ENCODE measurements around the gene CEP63. TPM values are rescaled to one million over a fixed set of nuclear protein-coding genes. Genes with fewer than 3 reads are reported as not detected.

CEP63 gene
- total and polyA plus RNA-seq, 2 of the 8 experiments (the other 6 are each of a cell fraction or from before 2014, with no cell fraction given) = 5.3 to 18.2 TPM

DNA sequence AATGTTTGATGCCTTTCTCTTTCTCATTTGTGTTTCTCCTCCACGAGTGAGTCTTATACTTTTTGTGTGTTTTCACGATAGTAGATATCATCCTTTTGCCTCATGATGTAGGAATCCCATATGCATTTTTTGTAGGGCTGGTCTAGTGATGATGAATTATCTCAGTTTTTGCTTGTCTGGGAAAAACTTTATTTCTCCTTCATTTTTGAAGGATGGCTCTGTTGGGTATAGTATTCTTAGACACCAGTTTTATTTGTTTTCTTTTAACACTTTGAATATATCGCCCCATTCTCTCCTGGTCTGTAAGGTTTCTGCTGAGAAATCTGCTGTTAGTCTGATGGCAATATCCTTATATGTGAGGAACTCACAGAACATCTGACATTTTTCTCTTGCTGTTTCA, 18.3 kb downstream of the CEP63 start (continued):
- no peak for TF ChIP-seq TBP (IDR thresholded peaks at IDR 0.05; ENCODE audit: low read depth, low read length)
- no peak for TF ChIP-seq POLR2A (IDR thresholded peaks at IDR 0.05; ENCODE audit: control extremely low read depth in 1 of 2, low read depth in 2 of 2, low read length in 2 of 2)
- no peak for TF ChIP-seq SRF (IDR thresholded peaks at IDR 0.05; ENCODE audit: low read depth, low read length)
- no peak for TF ChIP-seq BCL11A (IDR thresholded peaks at IDR 0.05; ENCODE audit: low read depth in 2 of 2, low read length in 2 of 2)
- no peak for TF ChIP-seq HDAC6 (IDR thresholded peaks at IDR 0.05; ENCODE audit: low read depth, low read length)
- TF ChIP-seq TCF12 (IDR thresholded peaks at IDR 0.05; ENCODE audit: low read depth, low read length) = no peak
- TF ChIP-seq EP300 (IDR thresholded peaks at IDR 0.05; ENCODE audit: borderline replicate concordance in 1 of 2, low read depth in 2 of 2, low read length in 2 of 2) = no peak

Measured in H1 (cell line).